Trophoblast cell (in vitro differentiated cells and primary cell): ENCODE results near the gene FAM149B1.
A peak's percentile ranks its signal among the peaks of the same experiment; 100 is the strongest.

Experiments
- DNase-seq, 2 donors: peaks; one replicate each; pipeline ENCODE4 v3.0.0-alpha.2; 2016
- H2AFZ ChIP-seq: 2 replicates; pipeline ENCODE4 v1.6.1; 2013; ENCODE audit warnings: low read length, moderate library complexity, mild to moderate bottlenecking; ENCODE audit not compliant: insufficient read depth, poor library complexity
- H2AK5ac ChIP-seq: 2 replicates; pipeline ENCODE4 v1.6.1; 2013; ENCODE audit warnings: mild to moderate bottlenecking, low read length
- H2BK120ac ChIP-seq: 2 replicates; pipeline ENCODE4 v1.6.1; 2013; ENCODE audit warnings: low read length, mild to moderate bottlenecking, moderate library complexity; ENCODE audit not compliant: insufficient read depth, poor library complexity
- H2BK12ac ChIP-seq: 2 replicates; pipeline ENCODE4 v1.6.1; 2013; ENCODE audit warnings: mild to moderate bottlenecking, low read length, moderate library complexity
- H2BK5ac ChIP-seq: 2 replicates; pipeline ENCODE4 v1.6.1; 2013; ENCODE audit warnings: low read length, low read depth, moderate library complexity, mild to moderate bottlenecking; ENCODE audit not compliant: poor library complexity
- H3K14ac ChIP-seq: 2 replicates; pipeline ENCODE4 v1.6.1; 2013; ENCODE audit warnings: mild to moderate bottlenecking, low read length
- H3K18ac ChIP-seq: 2 replicates; pipeline ENCODE4 v1.6.1; 2013; ENCODE audit warnings: mild to moderate bottlenecking, low read length
- H3K23ac ChIP-seq: 2 replicates; pipeline ENCODE4 v1.6.1; 2013; ENCODE audit warnings: low read length
- H3K27ac ChIP-seq: 2 replicates; pipeline ENCODE4 v1.5.1; 2013; ENCODE audit warnings: low read depth, mild to moderate bottlenecking, inconsistent platforms, low read length, moderate library complexity
- H3K27me3 ChIP-seq: 2 replicates; pipeline ENCODE4 v1.6.1; 2013; ENCODE audit warnings: inconsistent platforms, mild to moderate bottlenecking, low read length, moderate library complexity; ENCODE audit not compliant: insufficient read depth
- H3K36me3 ChIP-seq, 2 experiments: 1 replicate in 1 of 2; 2 replicates in 1 of 2; pipeline ENCODE4 v1.6.1; 2013; ENCODE audit warnings: low read length in 2 of 2, mild to moderate bottlenecking in 2 of 2, moderate library complexity in 1 of 2; ENCODE audit not compliant: insufficient read depth in 2 of 2, control insufficient read depth in 1 of 2
- H3K4ac ChIP-seq: 2 replicates; pipeline ENCODE4 v1.6.1; 2013; ENCODE audit warnings: low read depth, mild to moderate bottlenecking, low read length, moderate library complexity
- H3K4me1 ChIP-seq, 2 experiments: 1 replicate in 1 of 2; 2 replicates in 1 of 2; pipeline ENCODE4 v1.6.1; 2013; ENCODE audit warnings: low read length in 2 of 2, mild to moderate bottlenecking in 2 of 2, moderate library complexity in 1 of 2; ENCODE audit not compliant: insufficient read depth in 2 of 2, control insufficient read depth in 1 of 2
- H3K4me2 ChIP-seq: 2 replicates; pipeline ENCODE4 v1.6.1; 2013; ENCODE audit warnings: inconsistent platforms, mild to moderate bottlenecking, low read length, moderate library complexity
- H3K4me3 ChIP-seq: 2 replicates; pipeline ENCODE4 v1.5.1; 2013; ENCODE audit warnings: mild to moderate bottlenecking, low read depth, low read length, inconsistent platforms
- H3K79me1 ChIP-seq: one replicate; pipeline ENCODE4 v1.6.1; 2013; ENCODE audit warnings: low read length
- H3K79me2 ChIP-seq: 2 replicates; pipeline ENCODE4 v1.6.1; 2013; ENCODE audit warnings: low read length, mild to moderate bottlenecking; ENCODE audit not compliant: control insufficient read depth, insufficient read depth, poor library complexity
- H3K9ac ChIP-seq: 2 replicates; pipeline ENCODE4 v1.6.1; 2013; ENCODE audit warnings: mild to moderate bottlenecking, low read length
- H3K9me3 ChIP-seq: 2 replicates; pipeline ENCODE4 v1.6.1; 2013; ENCODE audit warnings: low read depth, mild to moderate bottlenecking, control low read depth, inconsistent platforms, low read length; ENCODE audit not compliant: insufficient read depth
- H4K12ac ChIP-seq: 2 replicates; pipeline ENCODE4 v1.6.1; 2013; ENCODE audit warnings: low read depth, mild to moderate bottlenecking, low read length, moderate library complexity
- H4K8ac ChIP-seq: 2 replicates; pipeline ENCODE4 v1.6.1; 2013; ENCODE audit warnings: low read depth, mild to moderate bottlenecking, low read length, moderate library complexity
- H4K91ac ChIP-seq: one replicate; pipeline ENCODE4 v1.6.1; 2013; ENCODE audit warnings: low read depth, mild to moderate bottlenecking, low read length, moderate library complexity
- WGBS: extraction: QIAGEN DNeasy Blood & Tissue Kit; methylation state at CpG from one replicate; pipeline ENCODE4 v1.1.7; 2013; ENCODE audit warnings: missing lambda C conversion rate; ENCODE audit not compliant: insufficient read length, insufficient coverage; ENCODE audit errors: extremely low coverage; 5-methylcytosine and 5-hydroxymethylcytosine counted together

Gene FAM149B1

GRCh38 chr10:73233883-73234282, 66.0 kb downstream of the FAM149B1 start:
- H3K18ac ChIP-seq, result no peak overlapping the region
- H2BK12ac ChIP-seq, result no peak overlapping the region
- H4K8ac ChIP-seq, result no peak overlapping the region
- no peak overlapping the region for H3K4ac ChIP-seq
- no peak overlapping the region for H2AK5ac ChIP-seq
- H3K14ac ChIP-seq, result no peak overlapping the region
- no peak overlapping the region for H2BK5ac ChIP-seq
- no peaks in the 10 kb centered on the region for H3K9me3 ChIP-seq
- no peak overlapping the region for H3K27ac ChIP-seq
- no peak overlapping the region for H3K9ac ChIP-seq
- no peaks in the 10 kb centered on the region for H3K79me2 ChIP-seq
- H3K23ac ChIP-seq, result no peak overlapping the region
- WGBS, result no CpG with 5 or more reads among the region's 2 CpGs
- H3K4me2 ChIP-seq, result no peak overlapping the region
- peaks cover 14 to 34% of the 10 kb centered on the region in 2 experiments for H3K36me3 ChIP-seq
- no peak for DNase-seq
- no peak overlapping the region for H4K91ac ChIP-seq
- no peak overlapping the region for H2AFZ ChIP-seq
- H3K79me1 ChIP-seq, result no peaks in the 10 kb centered on the region
- H3K27me3 ChIP-seq, result no peaks in the 10 kb centered on the region
- no peak overlapping the region for H4K12ac ChIP-seq
- H3K4me1 ChIP-seq, result no peaks in the 10 kb centered on the region
- no peak overlapping the region for H2BK120ac ChIP-seq
- H3K4me3 ChIP-seq, result no peak overlapping the region

GRCh38 chr10:73234695-73235094, 66.8 kb downstream of the FAM149B1 start:
- no peak overlapping the region for H3K23ac ChIP-seq
- H2AK5ac ChIP-seq, result no peak overlapping the region
- no peaks in the 10 kb centered on the region for H3K79me2 ChIP-seq
- H2AFZ ChIP-seq, result no peak overlapping the region
- no peak overlapping the region for H2BK12ac ChIP-seq
- peak overlapping the region; percentile 19 for H3K9ac ChIP-seq
- H3K18ac ChIP-seq, result no peak overlapping the region
- H3K4ac ChIP-seq, result no peak overlapping the region
- no peak overlapping the region for H4K8ac ChIP-seq
- H3K4me2 ChIP-seq, result no peak overlapping the region
- peaks cover 16 to 37% of the 10 kb centered on the region in 2 experiments for H3K36me3 ChIP-seq
- H3K27me3 ChIP-seq, result no peaks in the 10 kb centered on the region
- no peaks in the 10 kb centered on the region for H3K9me3 ChIP-seq
- no peak overlapping the region for H3K27ac ChIP-seq
- no peak overlapping the region for H3K4me3 ChIP-seq
- H3K4me1 ChIP-seq, result no peaks in the 10 kb centered on the region
- no peaks in the 10 kb centered on the region for H3K79me1 ChIP-seq
- H2BK5ac ChIP-seq, result no peak overlapping the region
- WGBS, result no CpG with 5 or more reads among the region's 7 CpGs
- H4K12ac ChIP-seq, result no peak overlapping the region
- DNase-seq, result no peak
- H4K91ac ChIP-seq, result no peak overlapping the region
- no peak overlapping the region for H3K14ac ChIP-seq
- H2BK120ac ChIP-seq, result no peak overlapping the region

GRCh38 chr10:73238990-73239566, 71.2 kb downstream of the FAM149B1 start:
- WGBS, result no CpG with 5 or more reads among the region's 5 CpGs

GRCh38 chr10:73239908-73240307, 72.0 kb downstream of the FAM149B1 start:
- peaks cover 0 to under 1% of the 10 kb centered on the region in 2 experiments for H3K4me1 ChIP-seq
- H3K27ac ChIP-seq, result no peak overlapping the region
- H3K79me2 ChIP-seq, result peaks cover 2% of the 10 kb centered on the region
- H2BK120ac ChIP-seq, result no peak overlapping the region
- H2AK5ac ChIP-seq, result no peak overlapping the region
- H3K9me3 ChIP-seq, result no peaks in the 10 kb centered on the region
- H3K4me3 ChIP-seq, result no peak overlapping the region
- no peak overlapping the region for H3K14ac ChIP-seq
- H2BK5ac ChIP-seq, result no peak overlapping the region
- no peak overlapping the region for H3K4ac ChIP-seq
- no peaks in the 10 kb centered on the region for H3K79me1 ChIP-seq
- no CpG with 5 or more reads among the region's 2 CpGs for WGBS
- peaks cover 21 to 46% of the 10 kb centered on the region in 2 experiments for H3K36me3 ChIP-seq
- H3K18ac ChIP-seq, result no peak overlapping the region
- no peak overlapping the region for H2BK12ac ChIP-seq
- no peak overlapping the region for H4K12ac ChIP-seq
- no peak overlapping the region for H3K23ac ChIP-seq
- DNase-seq, result no peak
- H2AFZ ChIP-seq, result no peak overlapping the region
- no peak overlapping the region for H4K91ac ChIP-seq
- no peak overlapping the region for H3K9ac ChIP-seq
- no peak overlapping the region for H4K8ac ChIP-seq
- H3K4me2 ChIP-seq, result no peak overlapping the region
- H3K27me3 ChIP-seq, result no peaks in the 10 kb centered on the region

More at GRCh38 chr10:73238990-73239566, 71.2 kb downstream of the FAM149B1 start:
- H3K27ac ChIP-seq, result no peak overlapping the region
- no peaks in the 10 kb centered on the region for H3K79me1 ChIP-seq
- no peak overlapping the region for H4K12ac ChIP-seq
- no peaks in the 10 kb centered on the region for H3K9me3 ChIP-seq
- no peak overlapping the region for H3K23ac ChIP-seq
- no peak overlapping the region for H4K8ac ChIP-seq
- H2BK5ac ChIP-seq, result no peak overlapping the region
- no peak overlapping the region for H2AFZ ChIP-seq
- no peak overlapping the region for H2BK12ac ChIP-seq
- H3K9ac ChIP-seq, result no peak overlapping the region
- H3K27me3 ChIP-seq, result no peaks in the 10 kb centered on the region
- no peak overlapping the region for H2AK5ac ChIP-seq
- H3K4me2 ChIP-seq, result no peak overlapping the region
- no peak overlapping the region for H2BK120ac ChIP-seq
- H3K14ac ChIP-seq, result no peak overlapping the region
- H3K4me1 ChIP-seq, result no peaks in the 10 kb centered on the region
- H3K36me3 ChIP-seq, result peaks cover 21 to 45% of the 10 kb centered on the region in 2 experiments
- no peak overlapping the region for H4K91ac ChIP-seq
- DNase-seq, result no peak
- no peak overlapping the region for H3K4ac ChIP-seq
- H3K79me2 ChIP-seq, result peaks cover 1% of the 10 kb centered on the region
- H3K18ac ChIP-seq, result no peak overlapping the region
- H3K4me3 ChIP-seq, result no peak overlapping the region
